Right lobe of liver (tissue), 6 donors: Measurements from ENCODE around the gene RAB23. TPM values are rescaled to one million over a fixed set of nuclear protein-coding genes. Genes with fewer than 3 reads are reported as not detected.

ENCODE experiments used
- ATAC-seq, 4 donors: fragments of 200-7000 bp; cut with Tn5 transposase; one replicate each; pipeline ENCODE4 v1.9.1; 2020; ENCODE audit warnings: mild to moderate bottlenecking in 4 of 4, moderate library complexity in 4 of 4
- DNase-seq, 3 donors: peaks; one replicate each; pipeline ENCODE4 v3.0.0-alpha.2; 2020
- H3K27ac ChIP-seq, 3 donors: fragments of 200-600 bp; one replicate each; pipeline ENCODE4 v1.8.0; 2022
- H3K27me3 ChIP-seq, 2 donors: fragments of 200-600 bp; one replicate each; pipeline ENCODE4 v1.8.0; 2022
- H3K36me3 ChIP-seq, 4 donors: fragments of 200-600 bp; sonication (generic) in 1 of 4; one replicate each; pipeline versions ENCODE4 v1.5.1 to v1.8.0; 2017 to 2022; ENCODE audit warnings: control low read depth in 1 of 4
- H3K4me1 ChIP-seq, 4 donors: fragments of 200-600 bp; sonication (generic) in 1 of 4; one replicate each; pipeline versions ENCODE4 v1.5.1 to v1.8.0; 2017 to 2022; ENCODE audit warnings: control low read depth in 1 of 4
- H3K4me3 ChIP-seq, 3 donors: fragments of 200-600 bp; one replicate each; pipeline ENCODE4 v1.8.0; 2022
- H3K9me3 ChIP-seq, 4 donors: fragments of 200-600 bp; sonication (generic) in 1 of 4; one replicate each; pipeline versions ENCODE4 v1.5.1 to v1.8.0; 2017 to 2022; ENCODE audit warnings: control low read depth in 1 of 4
- POLR2A ChIP-seq: fragments of 450-650 bp; IDR thresholded peaks from one replicate; pipeline ENCODE4 v1.6.1; 2017; ENCODE audit warnings: antibody characterized with exemption, mild to moderate bottlenecking
- WGBS: methylation state at CpG from one replicate; pipeline ENCODE4 v1.1.6; 2018; ENCODE audit warnings: low coverage, low lambda C conversion rate; ENCODE audit not compliant: insufficient coverage; ENCODE audit errors: missing lambda C conversion rate; 5-methylcytosine and 5-hydroxymethylcytosine counted together
- intact Hi-C, 2 donors: fragments of 100-400 bp; cut with DNase I; formaldehyde crosslinking; loops; one replicate each; pipeline versions ENCODE4 v1.11.2 to v1.14.1; 2022
- total RNA-seq, 6 experiments: library from RNA; depleted of rRNA in 2 of 6; stranded (reverse); fragments of >200 nt in 2 of 6; fragmentation: NEBNext Ultra II Directional in 3 of 6; extraction: Animal tissue kit (Norgen Biotek cat#: 25700) in 3 of 6; gene quantifications; one replicate each; pipeline versions ENCODE4 v1.1.0 to v1.2.4, GENCODE V29; 2016 to 2023
- TF ChIP-seq, protein P1 (sequence below), 4 donors: fragments of 200-600 bp in 3 of 4; fragments of 450-650 bp in 1 of 4; IDR thresholded peaks; one replicate each; pipeline versions ENCODE4 v1.5.1 to v1.8.0; 2016 to 2022; ENCODE audit warnings: antibody characterized with exemption in 4 of 4, mild to moderate bottlenecking in 2 of 4
- donor health status: DM: no; HTN: yes; CAD: no.
- donor health status: DM: no; HTN: no; CAD: no.
- donor health status: DM: no; HTN: no; CAD: no.
- donor health status: DM: no; HTN: yes; CAD: no.
- donor health status: DM: no; HTN: yes; CAD: no.

Gene RAB23
- total RNA-seq, 6 experiments from 2014 or later = 2.0 to 3.1 (median 2.5) TPM

DNA sequence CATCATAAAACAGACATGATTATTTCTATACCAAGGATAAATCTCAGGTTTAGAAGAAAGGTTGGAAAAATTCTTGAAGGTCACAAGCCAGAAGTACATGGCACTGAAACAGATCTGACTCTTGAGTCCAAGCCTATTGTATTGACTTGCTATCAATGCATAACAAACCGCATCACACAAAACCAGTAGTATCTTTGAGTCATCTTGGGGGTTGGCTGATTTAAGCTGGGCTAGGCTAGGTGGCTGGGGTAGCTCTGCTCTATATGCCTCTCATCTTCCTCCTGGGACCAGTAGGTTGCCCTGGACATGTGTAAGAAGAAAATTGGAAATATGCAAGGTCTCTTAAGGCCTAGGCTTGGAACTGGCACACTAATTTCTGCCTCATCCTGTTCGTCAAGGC, 37.0 kb upstream of the RAB23 start:
- H3K9me3 ChIP-seq = no peaks in the 10 kb centered on the region
- TF ChIP-seq, protein P1, sequence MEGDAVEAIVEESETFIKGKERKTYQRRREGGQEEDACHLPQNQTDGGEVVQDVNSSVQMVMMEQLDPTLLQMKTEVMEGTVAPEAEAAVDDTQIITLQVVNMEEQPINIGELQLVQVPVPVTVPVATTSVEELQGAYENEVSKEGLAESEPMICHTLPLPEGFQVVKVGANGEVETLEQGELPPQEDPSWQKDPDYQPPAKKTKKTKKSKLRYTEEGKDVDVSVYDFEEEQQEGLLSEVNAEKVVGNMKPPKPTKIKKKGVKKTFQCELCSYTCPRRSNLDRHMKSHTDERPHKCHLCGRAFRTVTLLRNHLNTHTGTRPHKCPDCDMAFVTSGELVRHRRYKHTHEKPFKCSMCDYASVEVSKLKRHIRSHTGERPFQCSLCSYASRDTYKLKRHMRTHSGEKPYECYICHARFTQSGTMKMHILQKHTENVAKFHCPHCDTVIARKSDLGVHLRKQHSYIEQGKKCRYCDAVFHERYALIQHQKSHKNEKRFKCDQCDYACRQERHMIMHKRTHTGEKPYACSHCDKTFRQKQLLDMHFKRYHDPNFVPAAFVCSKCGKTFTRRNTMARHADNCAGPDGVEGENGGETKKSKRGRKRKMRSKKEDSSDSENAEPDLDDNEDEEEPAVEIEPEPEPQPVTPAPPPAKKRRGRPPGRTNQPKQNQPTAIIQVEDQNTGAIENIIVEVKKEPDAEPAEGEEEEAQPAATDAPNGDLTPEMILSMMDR (IDR thresholded peaks at IDR 0.05) = no peak
- TF ChIP-seq POLR2A = no peak
- intact Hi-C loops = no loop called here
- no peak overlapping the region for H3K4me3 ChIP-seq
- H3K4me1 ChIP-seq = no peaks in the 10 kb centered on the region
- H3K36me3 ChIP-seq = no peaks in the 10 kb centered on the region
- DNase-seq (no peak), ATAC-seq (no peak)
- 63% methylated on average over 2 of the region's 2 CpGs for WGBS
- H3K27ac ChIP-seq = no peak overlapping the region
- H3K27me3 ChIP-seq = no peaks in the 10 kb centered on the region

DNA sequence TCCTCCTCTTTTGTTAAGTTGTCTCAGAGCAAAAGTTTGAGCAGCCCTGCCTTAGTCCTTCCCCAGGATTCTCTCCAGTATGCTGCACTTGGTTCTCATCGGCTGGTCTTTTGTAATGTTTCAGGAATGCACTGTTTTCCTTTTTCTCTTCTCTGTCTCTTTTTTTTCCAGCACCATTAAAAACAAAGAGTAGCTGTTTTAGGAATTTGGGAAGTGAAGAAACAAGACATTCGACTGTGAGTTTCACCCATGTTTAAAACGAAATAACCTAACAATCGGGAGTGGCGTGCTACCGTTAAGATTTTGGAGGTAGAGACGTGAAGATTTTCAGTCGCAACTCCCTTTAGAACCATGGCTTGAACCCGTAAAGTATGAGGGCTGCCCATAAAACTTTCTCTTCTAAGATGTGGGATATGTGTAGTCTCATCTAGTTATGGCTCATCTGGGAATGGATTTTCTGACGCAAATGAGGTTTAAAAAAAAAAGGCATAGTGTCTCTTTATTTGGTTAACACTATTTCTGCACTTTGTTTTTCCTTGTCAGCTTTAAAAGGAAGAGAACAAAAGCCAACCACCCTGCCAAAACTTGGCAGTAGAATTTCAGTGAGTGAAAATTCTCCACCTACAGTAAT, 35.9 kb upstream of the RAB23 start:
- Histone ChIP-seq H3K27me3 (no peaks in the 10 kb centered on the region), H3K4me3 (no peak overlapping the region), H3K9me3 (no peaks in the 10 kb centered on the region), H3K36me3 (no peaks in the 10 kb centered on the region), H3K4me1 (no peaks in the 10 kb centered on the region), H3K27ac (peak overlapping the region in 1 of 3 donors; percentile 5)
- intact Hi-C loops = no loop called here
- DNase-seq (no peak), ATAC-seq (no peak)
- WGBS = 77% methylated on average over 10 of the region's 10 CpGs
- TF ChIP-seq, protein P1 (IDR thresholded peaks at IDR 0.05) = no peak
- no peak for TF ChIP-seq POLR2A

DNA sequence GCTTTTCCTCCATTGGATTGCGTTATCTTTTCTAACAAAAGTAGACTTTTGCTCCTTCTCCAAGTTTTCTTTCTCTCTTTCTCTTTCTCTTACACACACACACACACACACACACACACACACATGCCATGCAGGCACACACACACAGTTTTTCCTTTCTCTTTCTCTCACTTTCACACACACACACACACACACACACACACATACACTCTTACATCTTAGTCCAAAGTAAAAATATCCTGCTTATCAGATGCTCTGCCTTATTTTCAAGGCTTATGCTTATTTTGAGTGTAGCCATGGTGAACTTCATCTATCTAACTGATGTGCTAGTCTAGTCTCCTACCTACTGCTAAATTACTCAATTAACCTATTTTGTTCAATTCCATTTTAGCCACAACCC, 34.4 kb upstream of the RAB23 start:
- TF ChIP-seq POLR2A = no peak
- TF ChIP-seq, protein P1 (IDR thresholded peaks at IDR 0.05) = no peak
- Histone ChIP-seq H3K4me1 (no peaks in the 10 kb centered on the region), H3K36me3 (no peaks in the 10 kb centered on the region), H3K4me3 (no peak overlapping the region), H3K27me3 (no peaks in the 10 kb centered on the region), H3K9me3 (no peaks in the 10 kb centered on the region), H3K27ac (no peak overlapping the region)
- ATAC-seq (no peak), DNase-seq (no peak)
- 100% methylated on average over 1 of the region's 1 CpG for WGBS
- intact Hi-C loops = no loop called here

DNA sequence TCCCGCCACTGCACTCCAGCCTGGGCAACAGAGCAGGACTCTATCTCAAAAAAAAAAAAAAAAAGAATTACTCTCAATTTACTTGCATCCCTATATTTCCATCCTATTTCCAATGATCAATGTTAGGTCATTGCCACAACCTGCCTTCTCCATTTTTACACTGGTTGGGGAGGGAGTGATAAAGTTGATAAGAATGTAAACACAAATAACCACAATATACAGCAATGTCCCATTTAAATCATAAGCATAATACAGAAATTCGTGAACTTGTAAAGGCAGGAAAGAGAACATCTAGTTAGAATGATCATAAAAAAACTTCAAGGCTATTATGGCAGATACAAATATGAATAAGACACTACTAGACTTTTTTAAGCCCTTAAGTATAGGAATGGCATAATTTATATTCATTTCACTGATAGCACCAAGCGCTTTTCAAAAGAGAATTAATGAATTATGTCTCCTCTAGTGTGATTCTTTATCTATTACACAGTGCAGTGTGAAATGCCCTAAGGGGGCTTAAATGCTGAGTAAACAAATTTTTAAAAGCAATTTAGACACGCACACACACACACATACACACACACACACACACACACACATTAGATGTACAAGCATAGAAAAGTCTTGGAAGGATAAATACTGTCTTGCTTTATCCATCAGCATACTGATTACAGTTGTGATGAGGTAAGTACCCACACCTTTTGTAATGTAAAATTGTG, 33.5 kb upstream of the RAB23 start:
- TF ChIP-seq POLR2A = no peak
- TF ChIP-seq, protein P1 (IDR thresholded peaks at IDR 0.05) = no peak
- 80% methylated on average over 3 of the region's 4 CpGs for WGBS
- Histone ChIP-seq H3K4me1 (no peaks in the 10 kb centered on the region), H3K4me3 (no peak overlapping the region), H3K27ac (no peak overlapping the region), H3K27me3 (no peaks in the 10 kb centered on the region), H3K36me3 (no peaks in the 10 kb centered on the region), H3K9me3 (no peaks in the 10 kb centered on the region)
- intact Hi-C loops = no loop called here
- ATAC-seq (no peak), DNase-seq (no peak)
